Measurements from ENCODE around the gene TMEM134.
"Not testable (repeated sequence)": the region's sequence is repeated elsewhere in the genome, so short reads cannot be mapped to it uniquely, and the experiment has no call there.

TMEM134 gene

DNA sequence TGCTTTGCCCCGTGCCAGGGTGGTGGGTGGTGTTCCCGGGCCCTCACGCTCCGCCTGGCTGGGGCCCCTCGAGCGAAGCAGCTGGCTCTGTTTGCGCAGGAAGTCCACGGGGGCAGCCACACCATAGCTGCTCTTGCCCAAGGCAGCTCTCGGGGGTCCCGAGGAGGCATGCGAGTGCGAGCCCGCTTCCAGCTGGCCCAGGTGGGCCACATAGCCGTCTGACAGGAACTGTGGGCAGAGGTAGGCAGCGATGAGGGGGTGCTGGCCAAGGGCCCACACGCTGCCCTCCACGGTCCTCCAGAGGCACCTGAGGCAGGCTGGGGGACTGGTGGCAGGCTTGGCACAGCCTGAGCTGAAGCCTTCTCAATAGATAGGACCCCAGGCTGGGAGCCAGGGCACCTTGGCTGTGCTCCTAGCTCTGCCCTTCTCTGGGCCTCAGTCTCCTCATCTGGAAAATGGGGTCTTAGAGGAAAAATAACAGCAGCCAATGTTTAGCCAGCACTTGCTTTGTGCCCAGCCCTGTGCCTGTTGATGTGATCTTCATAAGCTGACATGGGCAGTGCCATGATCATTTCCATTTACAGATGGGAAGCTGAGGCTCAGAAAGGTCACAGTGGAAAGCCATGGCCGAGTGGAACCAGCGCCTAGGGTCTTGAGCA, 23.1 kb upstream of the TMEM134 start:
- Histone ChIP-seq H3K36me3 (ENCODE audit: control insufficient read depth in 2 of 2, insufficient read depth in 2 of 2, low read length in 2 of 2) (peaks cover 41 to 59% of the 10 kb centered on the region in 2 donors), H3K9me3 (ENCODE audit: control insufficient read depth in 2 of 2, low read length in 2 of 2) (no peaks in the 10 kb centered on the region), H3K27me3 (ENCODE audit: control insufficient read depth in 2 of 2, insufficient read depth in 2 of 2, low read length in 2 of 2) (no peaks in the 10 kb centered on the region), H3K9ac (ENCODE audit: low read depth in 1 of 2, low read length in 2 of 2) (no peak overlapping the region), H3K4me3 (ENCODE audit: low read length in 2 of 2) (no peak overlapping the region), H3K4me1 (ENCODE audit: control insufficient read depth in 2 of 2, insufficient read depth in 2 of 2, low read length in 2 of 2) (peaks cover 4 to 10% of the 10 kb centered on the region in 2 donors), H3K27ac (ENCODE audit: low read depth in 2 of 2, low read length in 2 of 2) (no peak overlapping the region)

DNA sequence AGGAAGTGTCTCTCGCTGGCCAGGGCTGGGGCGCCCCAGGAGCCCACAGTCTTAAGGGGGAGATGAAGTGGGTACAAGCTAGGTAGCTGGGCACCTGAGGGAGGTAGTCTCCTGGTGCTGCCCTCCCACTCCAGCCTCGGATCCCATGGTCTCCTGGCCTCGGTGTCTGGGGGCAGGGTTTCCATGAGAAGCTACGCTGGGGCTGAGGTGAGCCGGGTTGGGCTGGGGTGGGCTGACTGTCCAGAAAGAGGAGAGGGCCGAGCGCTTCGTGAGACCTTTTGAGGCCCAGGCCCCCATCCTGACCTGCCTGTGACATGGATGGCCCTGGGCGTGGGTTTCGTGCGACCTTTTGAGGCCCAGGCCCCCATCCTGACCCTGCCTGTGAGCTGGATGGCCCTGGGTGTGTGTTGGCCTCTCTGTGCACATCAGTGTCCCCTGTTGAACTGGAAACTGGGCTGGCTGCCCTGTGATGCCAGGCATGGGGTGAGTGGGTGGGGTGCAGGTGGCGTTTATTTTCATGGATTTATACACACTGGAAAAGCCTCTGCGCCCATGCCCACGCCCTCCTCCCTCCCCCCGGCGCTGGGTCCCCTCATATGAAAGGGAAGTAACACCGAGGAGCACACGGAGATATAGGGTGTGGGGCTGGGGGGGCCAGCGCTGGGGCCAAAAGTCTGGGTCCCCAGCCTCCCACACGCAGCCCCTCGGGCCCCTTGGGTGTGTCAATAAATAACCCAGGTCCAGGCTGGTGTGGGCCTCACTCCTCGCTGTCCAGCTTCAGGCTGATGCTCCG, 22.4 kb upstream of the TMEM134 start:
- H3K27me3 ChIP-seq (ENCODE audit: control insufficient read depth in 2 of 2, insufficient read depth in 2 of 2, low read length in 2 of 2) = no peaks in the 10 kb centered on the region
- peaks cover 39 to 58% of the 10 kb centered on the region in 2 donors for H3K36me3 ChIP-seq (ENCODE audit: control insufficient read depth in 2 of 2, insufficient read depth in 2 of 2, low read length in 2 of 2)
- no peak overlapping the region for H3K27ac ChIP-seq (ENCODE audit: low read depth in 2 of 2, low read length in 2 of 2)
- no peak overlapping the region for H3K4me3 ChIP-seq (ENCODE audit: low read length in 2 of 2)
- no peaks in the 10 kb centered on the region for H3K9me3 ChIP-seq (ENCODE audit: control insufficient read depth in 2 of 2, low read length in 2 of 2)
- H3K9ac ChIP-seq (ENCODE audit: low read depth in 1 of 2, low read length in 2 of 2) = no peak overlapping the region
- H3K4me1 ChIP-seq (ENCODE audit: control insufficient read depth in 2 of 2, insufficient read depth in 2 of 2, low read length in 2 of 2) = peaks cover 4 to 10% of the 10 kb centered on the region in 2 donors

DNA sequence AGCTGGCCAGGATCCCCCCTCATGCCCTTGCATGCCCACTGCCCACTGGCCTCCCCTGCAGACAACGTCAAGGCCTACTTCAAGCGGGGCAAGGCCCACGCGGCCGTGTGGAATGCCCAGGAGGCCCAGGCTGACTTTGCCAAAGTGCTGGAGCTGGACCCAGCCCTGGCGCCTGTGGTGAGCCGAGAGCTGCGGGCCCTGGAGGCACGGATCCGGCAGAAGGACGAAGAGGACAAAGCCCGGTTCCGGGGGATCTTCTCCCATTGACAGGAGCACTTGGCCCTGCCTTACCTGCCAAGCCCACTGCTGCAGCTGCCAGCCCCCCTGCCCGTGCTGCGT, 21.6 kb upstream of the TMEM134 start:
- H3K4me3 ChIP-seq (ENCODE audit: low read length in 2 of 2) = no peak overlapping the region
- H3K9me3 ChIP-seq (ENCODE audit: control insufficient read depth in 2 of 2, low read length in 2 of 2) = no peaks in the 10 kb centered on the region
- no peak overlapping the region for H3K27ac ChIP-seq (ENCODE audit: low read depth in 2 of 2, low read length in 2 of 2)
- peaks cover 10 to 14% of the 10 kb centered on the region in 2 donors for H3K4me1 ChIP-seq (ENCODE audit: control insufficient read depth in 2 of 2, insufficient read depth in 2 of 2, low read length in 2 of 2)
- H3K27me3 ChIP-seq (ENCODE audit: control insufficient read depth in 2 of 2, insufficient read depth in 2 of 2, low read length in 2 of 2) = no peaks in the 10 kb centered on the region
- H3K9ac ChIP-seq (ENCODE audit: low read depth in 1 of 2, low read length in 2 of 2) = no peak overlapping the region
- H3K36me3 ChIP-seq (ENCODE audit: control insufficient read depth in 2 of 2, insufficient read depth in 2 of 2, low read length in 2 of 2) = peaks cover 34 to 56% of the 10 kb centered on the region in 2 donors

- Histone ChIP-seq H3K4me3 (ENCODE audit: low read length in 2 of 2) (no peak overlapping the region), H3K9me3 (ENCODE audit: control insufficient read depth in 2 of 2, low read length in 2 of 2) (no peaks in the 10 kb centered on the region), H3K4me1 (ENCODE audit: control insufficient read depth in 2 of 2, insufficient read depth in 2 of 2, low read length in 2 of 2) (peaks cover 10 to 14% of the 10 kb centered on the region in 2 donors), H3K27me3 (ENCODE audit: control insufficient read depth in 2 of 2, insufficient read depth in 2 of 2, low read length in 2 of 2) (no peaks in the 10 kb centered on the region), H3K27ac (ENCODE audit: low read depth in 2 of 2, low read length in 2 of 2) (peak overlapping the region; percentile 55 to 68), H3K9ac (ENCODE audit: low read depth in 1 of 2, low read length in 2 of 2) (no peak overlapping the region), H3K36me3 (ENCODE audit: control insufficient read depth in 2 of 2, insufficient read depth in 2 of 2, low read length in 2 of 2) (peaks cover 28 to 51% of the 10 kb centered on the region in 2 donors)
Measured at GRCh38 chr11:67489885-67490726, 21.1 kb upstream of the TMEM134 start.

DNA sequence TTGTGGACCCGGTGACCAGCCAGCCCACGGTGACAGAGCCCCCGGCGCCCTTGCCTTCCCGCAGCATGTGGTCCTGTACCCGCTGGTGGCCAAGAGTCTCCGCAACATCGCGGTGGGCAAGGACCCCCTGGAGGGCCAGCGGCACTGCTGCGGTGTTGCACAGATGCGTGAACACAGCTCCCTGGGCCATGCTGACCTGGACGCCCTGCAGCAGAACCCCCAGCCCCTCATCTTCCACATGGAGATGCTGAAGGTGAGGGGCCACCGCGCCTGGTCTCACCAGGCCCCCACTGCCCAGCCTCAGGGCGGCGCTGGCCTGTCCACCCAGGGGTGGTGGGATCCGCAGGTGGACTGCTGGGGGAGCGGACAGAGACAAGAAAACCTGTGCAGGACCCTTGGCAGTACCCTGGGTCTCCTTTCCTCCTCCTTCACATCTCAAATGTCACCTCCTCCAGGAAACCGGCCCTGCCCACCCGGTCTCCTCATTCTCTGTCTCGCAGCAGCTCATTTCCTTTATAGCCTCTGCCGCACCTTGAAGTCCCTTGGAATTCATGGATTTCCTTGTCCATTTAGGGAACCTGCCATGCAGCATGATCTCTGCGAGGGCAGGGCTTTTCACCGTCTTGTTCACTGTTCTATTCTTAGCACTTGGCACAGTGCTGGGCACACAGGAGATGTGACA, 20.3 kb upstream of the TMEM134 start:
- Histone ChIP-seq H3K4me1 (ENCODE audit: control insufficient read depth in 2 of 2, insufficient read depth in 2 of 2, low read length in 2 of 2) (peaks cover 17 to 20% of the 10 kb centered on the region in 2 donors), H3K4me3 (ENCODE audit: low read length in 2 of 2) (no peak overlapping the region), H3K27ac (ENCODE audit: low read depth in 2 of 2, low read length in 2 of 2) (peak overlapping the region; percentile 55 to 68), H3K27me3 (ENCODE audit: control insufficient read depth in 2 of 2, insufficient read depth in 2 of 2, low read length in 2 of 2) (no peaks in the 10 kb centered on the region), H3K9me3 (ENCODE audit: control insufficient read depth in 2 of 2, low read length in 2 of 2) (no peaks in the 10 kb centered on the region), H3K36me3 (ENCODE audit: control insufficient read depth in 2 of 2, insufficient read depth in 2 of 2, low read length in 2 of 2) (peaks cover 24 to 51% of the 10 kb centered on the region in 2 donors), H3K9ac (ENCODE audit: low read depth in 1 of 2, low read length in 2 of 2) (no peak overlapping the region)

DNA sequence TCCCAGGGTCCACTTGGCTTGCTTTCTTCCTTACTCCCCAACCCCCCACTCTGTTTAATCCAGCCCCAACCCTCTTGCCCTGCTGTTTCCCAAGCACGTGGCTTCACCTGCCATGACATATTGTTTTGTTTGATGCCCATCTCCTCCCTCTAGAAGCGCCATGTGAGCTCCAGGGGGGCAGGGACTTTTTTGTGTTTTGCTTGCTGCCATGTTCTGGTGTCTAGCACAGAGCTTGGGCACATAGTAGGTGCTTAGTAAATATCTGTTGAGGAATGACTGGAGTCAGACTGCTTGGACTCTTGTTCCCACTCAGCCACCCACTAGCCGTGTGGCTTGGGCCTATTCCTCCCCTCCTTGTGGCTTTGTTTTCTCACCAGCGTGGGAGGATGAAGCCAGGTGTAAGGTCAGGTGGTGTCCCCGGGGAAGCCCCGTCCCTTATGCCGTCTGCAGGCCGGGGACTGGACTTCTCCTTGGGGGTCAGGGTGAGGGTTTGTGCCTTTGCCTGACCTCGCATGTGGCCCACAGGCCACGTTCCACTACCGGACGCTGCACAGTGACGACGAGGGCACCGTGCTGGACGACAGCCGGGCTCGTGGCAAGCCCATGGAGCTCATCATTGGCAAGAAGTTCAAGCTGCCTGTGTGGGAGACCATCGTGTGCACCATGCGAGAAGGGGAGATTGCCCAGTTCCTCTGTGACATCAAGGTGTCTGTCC, 17.6 kb upstream of the TMEM134 start:
- Histone ChIP-seq H3K27ac (ENCODE audit: low read depth in 2 of 2, low read length in 2 of 2) (peak overlapping the region in 1 of 2 donors; percentile 48), H3K36me3 (ENCODE audit: control insufficient read depth in 2 of 2, insufficient read depth in 2 of 2, low read length in 2 of 2) (peaks cover 9 to 37% of the 10 kb centered on the region in 2 donors), H3K4me3 (ENCODE audit: low read length in 2 of 2) (no peak overlapping the region), H3K9ac (ENCODE audit: low read depth in 1 of 2, low read length in 2 of 2) (no peak overlapping the region), H3K9me3 (ENCODE audit: control insufficient read depth in 2 of 2, low read length in 2 of 2) (no peaks in the 10 kb centered on the region), H3K27me3 (ENCODE audit: control insufficient read depth in 2 of 2, insufficient read depth in 2 of 2, low read length in 2 of 2) (no peaks in the 10 kb centered on the region), H3K4me1 (ENCODE audit: control insufficient read depth in 2 of 2, insufficient read depth in 2 of 2, low read length in 2 of 2) (peaks cover 27 to 34% of the 10 kb centered on the region in 2 donors)

- not testable (repeated sequence) for H3K9ac ChIP-seq (ENCODE audit: low read depth in 1 of 2, low read length in 2 of 2); H3K27me3 ChIP-seq (ENCODE audit: control insufficient read depth in 2 of 2, insufficient read depth in 2 of 2, low read length in 2 of 2); H3K9me3 ChIP-seq (ENCODE audit: control insufficient read depth in 2 of 2, low read length in 2 of 2); H3K4me3 ChIP-seq (ENCODE audit: low read length in 2 of 2)
- Histone ChIP-seq H3K36me3 (ENCODE audit: control insufficient read depth in 2 of 2, insufficient read depth in 2 of 2, low read length in 2 of 2) (peaks cover 2 to 31% of the 10 kb centered on the region in 2 donors), H3K4me1 (ENCODE audit: control insufficient read depth in 2 of 2, insufficient read depth in 2 of 2, low read length in 2 of 2) (peaks cover 27 to 34% of the 10 kb centered on the region in 2 donors), H3K27ac (ENCODE audit: low read depth in 2 of 2, low read length in 2 of 2) (peak overlapping the region in 1 of 2 donors; percentile 48)
Measured at GRCh38 chr11:67485873-67486361, 16.9 kb upstream of the TMEM134 start.

- peak overlapping the region; percentile 18 to 86 for H3K27ac ChIP-seq (ENCODE audit: low read depth in 2 of 2, low read length in 2 of 2)
- H3K27me3 ChIP-seq (ENCODE audit: control insufficient read depth in 2 of 2, insufficient read depth in 2 of 2, low read length in 2 of 2) = no peaks in the 10 kb centered on the region
- peak overlapping the region; percentile 16 to 20 for H3K9ac ChIP-seq (ENCODE audit: low read depth in 1 of 2, low read length in 2 of 2)
- H3K4me1 ChIP-seq (ENCODE audit: control insufficient read depth in 2 of 2, insufficient read depth in 2 of 2, low read length in 2 of 2) = peaks cover 26 to 32% of the 10 kb centered on the region in 2 donors
- H3K4me3 ChIP-seq (ENCODE audit: low read length in 2 of 2) = peak overlapping the region; percentile 6 to 59
- peaks cover 2 to 20% of the 10 kb centered on the region in 2 donors for H3K36me3 ChIP-seq (ENCODE audit: control insufficient read depth in 2 of 2, insufficient read depth in 2 of 2, low read length in 2 of 2)
- H3K9me3 ChIP-seq (ENCODE audit: control insufficient read depth in 2 of 2, low read length in 2 of 2) = no peaks in the 10 kb centered on the region
Measured at GRCh38 chr11:67484847-67485311, 15.8 kb upstream of the TMEM134 start.
